IMR-90 (cell line): Measurements from ENCODE around the gene ARID3C. TPM values are rescaled to one million over a fixed set of nuclear protein-coding genes. Genes with fewer than 3 reads are reported as not detected.

Source experiments
- ATAC-seq: fragments of 200-7000 bp; cut with Tn5 transposase; 2 replicates; pipeline ENCODE4 v1.9.1; 2020; ENCODE audit warnings: low read depth, mild to moderate bottlenecking, moderate library complexity
- BruUV-seq: library from RNA; stranded (reverse); fragments of 400-500 nt; replicated peaks from 2 replicates; lab custom pipeline; 2021; lab: Mats Ljungman, UMichigan
- CTCF ChIA-PET: fragments of 300-600 bp; formaldehyde crosslinking; extraction: SDS; loops from one replicate; lab custom pipeline; 2021; ENCODE audit warnings: antibody characterized with exemption; lab: Yijun Ruan, JAX
- POLR2A ChIA-PET: fragments of 300-600 bp; sonication (Branson Sonifier 250); formaldehyde crosslinking; loops from one replicate; lab custom pipeline; 2022; ENCODE audit warnings: antibody characterized with exemption; ENCODE audit not compliant: unreplicated experiment; lab: Charles Lee
- DNase-seq: peaks from one replicate; pipeline ENCODE4 v3.0.0; 2013
- H2AFZ ChIP-seq: replicated peaks from 2 replicates; pipeline ENCODE3; 2013; ENCODE audit warnings: low read length, mild to moderate bottlenecking; ENCODE audit not compliant: poor library complexity
- H2AK5ac ChIP-seq: 2 replicates; pipeline ENCODE4 v1.6.1; 2013; ENCODE audit warnings: low read depth, low read length, inconsistent platforms
- H2AK9ac ChIP-seq: replicated peaks from 2 replicates; pipeline ENCODE3; 2013; ENCODE audit warnings: mild to moderate bottlenecking, low read depth, low read length, moderate library complexity; ENCODE audit not compliant: poor library complexity
- H2BK120ac ChIP-seq: 2 replicates; pipeline ENCODE4 v1.6.1; 2013; ENCODE audit warnings: low read depth, low read length, inconsistent platforms
- H2BK15ac ChIP-seq: 3 replicates; pipeline ENCODE4 v1.6.1; 2013; ENCODE audit warnings: low read depth, low read length, inconsistent platforms
- H2BK20ac ChIP-seq: 2 replicates; pipeline ENCODE4 v1.6.1; 2013; ENCODE audit warnings: low read depth, mild to moderate bottlenecking, inconsistent platforms, low read length, moderate library complexity
- H2BK5ac ChIP-seq: 2 replicates; pipeline ENCODE4 v1.6.1; 2013; ENCODE audit warnings: mild to moderate bottlenecking, low read depth, low read length, inconsistent platforms; ENCODE audit not compliant: poor library complexity, severe bottlenecking
- H3K14ac ChIP-seq: replicated peaks from 2 replicates; pipeline ENCODE4 v1.6.1; 2013; ENCODE audit warnings: low read depth, low read length, inconsistent platforms
- H3K18ac ChIP-seq: 2 replicates; pipeline ENCODE4 v1.6.1; 2013; ENCODE audit warnings: low read depth, low read length, control low read depth
- H3K23ac ChIP-seq: 2 replicates; pipeline ENCODE4 v1.6.1; 2013; ENCODE audit warnings: low read depth, low read length, inconsistent platforms
- H3K27ac ChIP-seq: 2 replicates; pipeline ENCODE4 v1.5.1; 2013; ENCODE audit warnings: mild to moderate bottlenecking, control low read depth, low read length; ENCODE audit not compliant: insufficient read depth
- H3K27me3 ChIP-seq: 2 replicates; pipeline ENCODE4 v1.6.1; 2013; ENCODE audit warnings: low read length; ENCODE audit not compliant: control insufficient read depth, insufficient read depth
- H3K36me3 ChIP-seq: 2 replicates; pipeline ENCODE4 v1.6.1; 2013; ENCODE audit warnings: low read length, mixed read lengths; ENCODE audit not compliant: control insufficient read depth, insufficient read depth
- H3K4ac ChIP-seq: 2 replicates; pipeline ENCODE4 v1.6.1; 2013; ENCODE audit warnings: low read depth, low read length, inconsistent platforms
- H3K4me1 ChIP-seq: 2 replicates; pipeline ENCODE4 v1.6.1; 2013; ENCODE audit warnings: low read length, mixed read lengths; ENCODE audit not compliant: control insufficient read depth, insufficient read depth
- H3K4me2 ChIP-seq: 2 replicates; pipeline ENCODE4 v1.6.1; 2013; ENCODE audit warnings: low read depth, mild to moderate bottlenecking, control low read depth, low read length, moderate library complexity
- H3K4me3 ChIP-seq: 2 replicates; pipeline ENCODE4 v1.5.1; 2013; ENCODE audit warnings: low read depth, mild to moderate bottlenecking, control low read depth, low read length, moderate library complexity; ENCODE audit not compliant: insufficient read depth
- H3K56ac ChIP-seq: 2 replicates; pipeline ENCODE4 v1.6.1; 2013; ENCODE audit warnings: low read length, inconsistent platforms; ENCODE audit not compliant: insufficient read depth; ENCODE audit errors: extremely low read depth
- H3K79me1 ChIP-seq, 2 experiments: 2 replicates each; pipeline ENCODE4 v1.6.1; 2013; ENCODE audit warnings: low read length in 2 of 2, inconsistent platforms in 1 of 2, low read depth in 1 of 2
- H3K9ac ChIP-seq: 2 replicates; pipeline ENCODE4 v1.6.1; 2013; ENCODE audit warnings: low read depth, low read length, control low read depth
- H3K9me1 ChIP-seq: 2 replicates; pipeline ENCODE4 v1.6.1; 2013; ENCODE audit warnings: low read length, inconsistent platforms; ENCODE audit not compliant: insufficient read depth
- H3K9me3 ChIP-seq: 2 replicates; pipeline ENCODE4 v1.6.1; 2013; ENCODE audit warnings: low read length; ENCODE audit not compliant: control insufficient read depth, insufficient read depth
- H4K20me1 ChIP-seq: 2 replicates; pipeline ENCODE4 v1.6.1; 2013; ENCODE audit warnings: low read length, inconsistent platforms; ENCODE audit not compliant: insufficient read depth
- H4K5ac ChIP-seq: 2 replicates; pipeline ENCODE4 v1.6.1; 2013; ENCODE audit warnings: mild to moderate bottlenecking, low read depth, low read length, control low read depth
- H4K8ac ChIP-seq, 2 experiments: 2 replicates each; pipeline ENCODE4 v1.6.1; 2013; ENCODE audit warnings: low read depth in 2 of 2, low read length in 2 of 2, control low read depth in 1 of 2, inconsistent platforms in 1 of 2
- H4K91ac ChIP-seq: 2 replicates; pipeline ENCODE4 v1.6.1; 2013; ENCODE audit warnings: low read depth, low read length, inconsistent platforms; ENCODE audit not compliant: insufficient read depth
- BHLHE40 ChIP-seq: fragments of 150-350 bp; IDR thresholded peaks from 2 replicates; pipeline ENCODE4 v1.6.1; 2016; ENCODE audit warnings: mild to moderate bottlenecking, low read depth, low read length
- CEBPB ChIP-seq: IDR thresholded peaks from 2 replicates; pipeline ENCODE4 v1.6.1; 2012; ENCODE audit warnings: low read depth, low read length, improper control_type of control experiment
- CHD1 ChIP-seq: IDR thresholded peaks from 2 replicates; pipeline ENCODE4 v1.6.1; 2012; ENCODE audit warnings: low read depth, low read length, improper control_type of control experiment
- CTCF ChIP-seq: conservative IDR thresholded peaks from 2 replicates; pipeline ENCODE4 v1.5.1; 2012; ENCODE audit warnings: mild to moderate bottlenecking, low read depth, low read length, improper control_type of control experiment
- ELK1 ChIP-seq: fragments of 150-350 bp; IDR thresholded peaks from 2 replicates; pipeline ENCODE4 v1.6.1; 2016; ENCODE audit warnings: low read depth, mild to moderate bottlenecking, low read length, moderate library complexity, borderline replicate concordance
- FOS ChIP-seq: fragments of 150-350 bp; IDR thresholded peaks from 2 replicates; pipeline ENCODE4 v1.6.1; 2016; ENCODE audit warnings: low read depth, low read length
- MAFK ChIP-seq: IDR thresholded peaks from 2 replicates; pipeline ENCODE4 v1.6.1; 2012; ENCODE audit warnings: low read depth, low read length, improper control_type of control experiment
- MAZ ChIP-seq: IDR thresholded peaks from 2 replicates; pipeline ENCODE4 v1.6.1; 2012; ENCODE audit warnings: low read depth, mild to moderate bottlenecking, low read length, improper control_type of control experiment, moderate library complexity, borderline replicate concordance
- NFE2L2 ChIP-seq: fragments of 150-350 bp; IDR thresholded peaks from 2 replicates; pipeline ENCODE4 v1.6.1; 2016; ENCODE audit warnings: low read depth, mild to moderate bottlenecking, low read length
- RAD21 ChIP-seq: IDR thresholded peaks from 2 replicates; pipeline ENCODE4 v1.6.1; 2012; ENCODE audit warnings: low read length, improper control_type of control experiment
- RCOR1 ChIP-seq: IDR thresholded peaks from 2 replicates; pipeline ENCODE4 v1.6.1; 2012; ENCODE audit warnings: mild to moderate bottlenecking, low read length, improper control_type of control experiment; ENCODE audit not compliant: insufficient replicate concordance
- RFX5 ChIP-seq: IDR thresholded peaks from 2 replicates; pipeline ENCODE4 v1.8.0; 2012; ENCODE audit warnings: low read depth, mild to moderate bottlenecking, low read length, moderate library complexity
- SMC3 ChIP-seq: fragments of 150-350 bp; IDR thresholded peaks from 2 replicates; pipeline ENCODE4 v1.6.1; 2016; ENCODE audit warnings: low read depth, mild to moderate bottlenecking, antibody characterized with exemption, low read length, moderate library complexity
- dilution Hi-C: fragments of 300-500 bp; cut with HindIII; formaldehyde crosslinking; loops from one replicate; pipeline ENCODE4 v1.14.3; 2018; ENCODE audit warnings: low sequenced_read_pairs; ENCODE audit not compliant: unreplicated experiment
- in situ Hi-C: fragments of 300-500 bp; cut with MboI; formaldehyde crosslinking; loops from 3 replicates; pipeline ENCODE4 v1.14.3; 2019; ENCODE audit warnings: low sequenced_read_pairs, inconsistent platforms, mixed read lengths
- intact Hi-C: fragments of 100-400 bp; cut with micrococcal nuclease; formaldehyde crosslinking; loops from 2 replicates; pipeline ENCODE4 v1.10.0; 2022
- polyA plus RNA-seq, 3 experiments: library from polyadenylated mRNA; depleted of rRNA; stranded (reverse); fragments of >200 nt; gene quantifications; 2 replicates each; pipeline ENCODE4 v1.2.3, GENCODE V29; 2012; ENCODE audit warnings: low replicate concordance in 1 of 3
- total RNA-seq: library from RNA; depleted of rRNA; stranded (reverse); fragments of >200 nt; gene quantifications from 2 replicates; pipeline ENCODE4 v1.2.3, GENCODE V29; 2012

The ARID3C gene
- total and polyA plus RNA-seq, 2 of the 4 experiments (the other 2 are of a cell fraction) = 0.07 TPM; not detected in 1

- in situ Hi-C loops = no loop called here
- POLR2A ChIA-PET = no interaction called here
- BruUV-seq = no TSS peak
These were observed 16.0 kb upstream of the ARID3C start for GRCh38 chr9:34644766-34645314.

More at GRCh38 chr9:34644766-34645314, 16.0 kb upstream of the ARID3C start:
- H3K36me3 ChIP-seq = peaks cover 16% of the 10 kb centered on the region
- no peaks in the 10 kb centered on the region for H3K27me3 ChIP-seq
- no peak overlapping the region for H3K56ac ChIP-seq
- no peak overlapping the region for H3K4ac ChIP-seq
- no peak overlapping the region for H3K23ac ChIP-seq
- H3K14ac ChIP-seq = no peak overlapping the region
- H4K91ac ChIP-seq = no peak overlapping the region
- no peak overlapping the region for H3K18ac ChIP-seq
- no peak overlapping the region for H3K4me3 ChIP-seq
- H3K79me1 ChIP-seq = peaks cover 15 to 27% of the 10 kb centered on the region in 2 experiments
- H2BK5ac ChIP-seq = no peak overlapping the region
- DNase-seq (no peak), ATAC-seq (no peak)
- H4K5ac ChIP-seq = no peak overlapping the region
- no peak overlapping the region for H3K27ac ChIP-seq
- dilution Hi-C loops (no loop called here), intact Hi-C loops (no loop called here)
- H2BK15ac ChIP-seq = no peak overlapping the region
- H2BK120ac ChIP-seq = no peak overlapping the region
- H3K9me1 ChIP-seq = peaks cover 15% of the 10 kb centered on the region
- H3K4me1 ChIP-seq = peaks cover 10% of the 10 kb centered on the region
- H3K9ac ChIP-seq = no peak overlapping the region
- no peaks in the 10 kb centered on the region for H3K9me3 ChIP-seq
- H4K8ac ChIP-seq = no peak overlapping the region
- no peaks in the 10 kb centered on the region for H4K20me1 ChIP-seq
- TF ChIP-seq NFE2L2 (no peak), CTCF (no peak), MAZ (no peak), RFX5 (no peak), ELK1 (no peak), FOS (no peak), RCOR1 (no peak), MAFK (no peak), CEBPB (no peak), BHLHE40 (no peak), RAD21 (no peak), SMC3 (no peak), CHD1 (no peak)
- no peak overlapping the region for H2AK9ac ChIP-seq
- CTCF ChIA-PET = interaction anchor here (0.7 kb wide), 1 partner anchor 41 kb away, joined by 5 read pairs; no protein-coding TSS in a partner anchor
- no peak overlapping the region for H2AFZ ChIP-seq
- no peak overlapping the region for H3K4me2 ChIP-seq
- no peak overlapping the region for H2AK5ac ChIP-seq
- H2BK20ac ChIP-seq = no peak overlapping the region
